Glomerular visceral epithelial cell (primary cell): ENCODE measurements around the gene PYROXD2.

ENCODE experiments used
- DNase-seq: peaks from one replicate; pipeline ENCODE4 v3.0.0-alpha.2; 2016; ENCODE audit errors: extremely low spot score

The PYROXD2 gene

GRCh38 chr10:98391065-98391464 is 23.9 kb downstream of the PYROXD2 start:
- DNase-seq: no peak

- no peak for DNase-seq
These were observed 24.6 kb downstream of the PYROXD2 start for GRCh38 chr10:98390406-98390805.

GRCh38 chr10:98389398-98389797 is 25.6 kb downstream of the PYROXD2 start:
- no peak for DNase-seq

- DNase-seq: no peak
These were observed 26.8 kb downstream of the PYROXD2 start for GRCh38 chr10:98388101-98388655.

- DNase-seq: peak; percentile 72
These were observed 30.4 kb downstream of the PYROXD2 start for GRCh38 chr10:98384531-98385133.

- DNase-seq: no peak
These were observed 31.1 kb downstream of the PYROXD2 start for GRCh38 chr10:98383869-98384268.

GRCh38 chr10:98383134-98383667 is 31.8 kb downstream of the PYROXD2 start:
- peak; percentile 74 for DNase-seq

GRCh38 chr10:98382691-98383101 is 32.3 kb downstream of the PYROXD2 start:
- peak; percentile 76 for DNase-seq

GRCh38 chr10:98380493-98381339 is 34.3 kb downstream of the PYROXD2 start:
- no peak for DNase-seq

GRCh38 chr10:98378722-98379121 is 36.3 kb downstream of the PYROXD2 start:
- DNase-seq: no peak

- DNase-seq: no peak
These were observed 37.4 kb downstream of the PYROXD2 start for GRCh38 chr10:98377536-98377935.

GRCh38 chr10:98377001-98377400 is 38.0 kb downstream of the PYROXD2 start:
- no peak for DNase-seq

- DNase-seq: no peak
These were observed 38.5 kb downstream of the PYROXD2 start for GRCh38 chr10:98376485-98376884.

- DNase-seq: peak; percentile 52
These were observed 40.6 kb downstream of the PYROXD2 start for GRCh38 chr10:98374217-98374985.

- no peak for DNase-seq
These were observed 41.5 kb downstream of the PYROXD2 start for GRCh38 chr10:98373260-98374040.

GRCh38 chr10:98370831-98371820 is 43.9 kb downstream of the PYROXD2 start:
- no peak for DNase-seq

GRCh38 chr10:98369801-98370200 is 45.2 kb downstream of the PYROXD2 start:
- DNase-seq: no peak

GRCh38 chr10:98368644-98369043 is 46.3 kb downstream of the PYROXD2 start:
- no peak for DNase-seq

- DNase-seq: no peak
These were observed 47.2 kb downstream of the PYROXD2 start for GRCh38 chr10:98367604-98368451.
